Hindlimb muscle (tissue), 1 donor: Measurements from ENCODE around the gene FAM161B. TPM values are rescaled to one million over a fixed set of nuclear protein-coding genes. Genes with fewer than 3 reads are reported as not detected.
"Not testable (repeated sequence)": the region's sequence is repeated elsewhere in the genome, so short reads cannot be mapped to it uniquely, and the experiment has no call there.

Experiments
- DNase-seq: peaks from one replicate; pipeline ENCODE4 v3.0.0-alpha.2; 2013
- polyA plus RNA-seq: library from polyadenylated mRNA; unstranded; fragments of 120-200 nt; gene quantifications from one replicate; pipeline ENCODE4 v1.2.1, GENCODE V29; 2013; ENCODE audit not compliant: insufficient read length

The FAM161B gene
- polyA plus RNA-seq, 1 donor: 11.1 TPM

DNA sequence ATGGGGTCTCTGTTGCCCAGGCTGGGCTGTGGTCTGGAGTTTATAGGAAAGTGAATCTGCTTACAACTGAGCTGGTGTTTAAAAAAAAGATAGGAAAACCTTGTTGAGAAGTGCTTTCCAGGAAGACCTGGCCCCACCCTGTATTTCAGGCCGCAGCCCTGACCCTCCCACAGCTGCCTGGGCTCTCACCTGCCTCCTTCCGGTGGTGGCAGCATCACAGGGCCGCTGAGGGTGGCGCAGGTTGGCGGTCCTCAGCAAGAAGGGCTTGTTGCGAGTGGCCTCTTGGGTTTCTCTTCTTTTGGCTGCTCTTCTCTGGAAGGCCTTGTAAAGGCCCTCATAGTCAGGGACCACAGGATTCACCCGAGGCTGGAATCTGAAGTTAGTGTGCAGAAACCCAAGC, 7.7 kb downstream of the FAM161B start:
- no peak for DNase-seq

DNA sequence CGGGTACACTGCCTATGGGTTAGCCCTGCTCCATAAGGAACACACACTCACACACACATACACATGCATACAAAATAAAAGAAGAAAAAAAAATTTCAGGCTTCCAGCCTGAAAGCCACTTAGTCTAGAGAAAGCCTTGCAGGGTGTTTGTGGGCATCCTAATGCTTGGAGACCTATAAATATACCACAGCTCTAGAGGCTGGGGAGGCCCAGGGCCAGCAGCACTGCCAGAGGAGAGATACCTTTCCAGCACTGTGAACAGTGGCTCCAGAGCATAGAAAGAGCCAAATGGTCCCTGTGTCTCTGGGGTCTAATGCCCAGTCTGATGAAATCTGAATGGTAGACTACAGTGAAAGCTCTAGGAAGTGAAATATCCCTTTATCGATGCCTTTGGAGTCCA, 12.9 kb downstream of the FAM161B start:
- DNase-seq: no peak

DNA sequence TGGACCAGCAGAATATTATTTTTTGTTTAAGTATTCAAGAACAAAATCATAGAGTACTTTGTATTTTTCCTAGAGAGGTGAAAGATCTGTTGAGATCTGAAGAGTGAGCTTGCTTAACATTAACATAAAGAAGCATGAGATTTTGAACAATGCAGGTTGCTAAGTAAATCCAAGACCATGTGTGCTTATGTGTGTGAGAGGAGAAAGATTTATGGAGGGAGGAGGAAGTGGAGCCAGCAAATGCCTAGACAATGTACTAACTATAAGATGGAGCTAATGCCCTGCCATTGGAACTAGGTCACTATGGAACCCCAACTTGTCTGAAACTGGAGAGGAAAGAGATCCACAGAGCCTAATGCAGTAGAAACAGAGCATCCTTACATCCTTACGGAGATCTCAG, 13.3 kb downstream of the FAM161B start:
- no peak for DNase-seq

DNA sequence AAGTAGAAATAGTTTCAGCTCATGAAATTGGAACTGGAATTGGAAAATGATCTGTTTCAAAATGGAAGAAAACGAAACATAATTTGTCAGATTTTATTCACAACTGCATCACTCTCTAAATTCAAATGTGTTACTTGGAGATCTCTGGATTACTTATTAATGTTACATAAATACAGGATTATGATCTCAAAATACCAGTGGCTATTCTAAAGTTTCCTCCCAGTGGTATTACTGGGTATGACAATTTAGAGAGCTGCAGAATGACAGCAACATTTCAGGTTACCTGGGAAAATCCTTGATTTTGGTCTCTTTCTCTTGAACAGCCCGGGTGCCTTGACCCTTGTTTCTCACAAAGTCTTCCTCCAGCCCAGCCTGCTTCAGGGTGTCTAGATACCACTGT, 14.2 kb downstream of the FAM161B start:
- no peak for DNase-seq

DNA sequence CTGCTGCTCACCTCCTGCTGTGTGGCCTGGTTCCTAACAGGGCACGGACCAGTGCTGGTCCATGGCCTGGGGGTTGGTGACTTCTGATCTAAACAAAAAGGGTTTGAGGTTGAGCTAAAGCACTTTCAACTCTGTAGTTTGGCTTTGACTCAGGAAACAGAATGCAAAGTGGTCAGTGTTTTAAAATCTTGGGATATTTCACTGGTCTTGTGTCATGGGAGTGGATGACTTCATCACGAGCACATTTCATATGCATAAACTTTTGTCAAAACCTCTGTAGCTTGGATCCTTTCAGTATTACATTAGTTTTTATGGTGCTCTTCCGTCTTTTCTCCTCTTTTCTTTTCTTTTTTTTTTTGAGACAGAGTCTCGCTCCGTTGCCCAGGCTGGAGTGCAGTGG, 25.6 kb downstream of the FAM161B start:
- DNase-seq: no peak

DNA sequence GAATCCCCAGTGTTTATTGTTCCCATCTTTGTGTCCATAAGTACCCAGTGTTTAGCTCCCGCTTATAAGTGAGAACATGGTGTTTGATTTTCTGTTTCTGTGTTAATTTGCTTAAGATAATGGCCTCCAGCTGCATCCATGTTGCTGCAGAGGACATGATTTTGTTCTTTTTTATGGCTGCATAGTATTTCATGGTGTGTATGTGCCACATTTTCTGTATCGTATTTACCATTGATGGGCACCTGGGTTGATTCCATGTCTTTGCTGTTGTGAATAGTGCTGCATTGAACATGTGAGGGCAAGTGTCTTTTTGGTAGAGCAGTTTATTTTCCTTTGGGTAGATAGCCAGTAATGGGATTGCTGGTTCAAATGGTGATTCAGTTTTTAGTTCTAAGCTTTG, 30.4 kb downstream of the FAM161B start:
- DNase-seq: not testable (repeated sequence)

DNA sequence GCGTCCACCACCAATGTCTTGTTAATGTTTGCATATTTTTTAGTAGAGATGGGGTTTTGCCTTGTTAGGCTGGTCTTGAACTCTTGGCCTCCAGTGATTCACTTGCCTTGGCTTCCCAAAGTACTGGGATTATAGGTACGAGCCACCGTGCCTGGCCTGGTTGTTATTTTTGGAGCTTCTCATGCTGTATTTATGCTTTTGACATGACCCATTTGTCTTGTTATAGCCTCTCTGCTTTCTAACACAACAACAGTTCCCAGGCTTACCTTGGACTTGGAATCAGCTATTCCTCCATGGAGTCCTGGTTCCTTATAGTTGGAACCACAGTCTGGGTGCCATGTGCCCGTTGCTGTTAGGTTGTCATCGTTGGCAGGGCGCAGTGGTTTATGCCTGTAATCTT, 33.6 kb downstream of the FAM161B start:
- DNase-seq: no peak

DNA sequence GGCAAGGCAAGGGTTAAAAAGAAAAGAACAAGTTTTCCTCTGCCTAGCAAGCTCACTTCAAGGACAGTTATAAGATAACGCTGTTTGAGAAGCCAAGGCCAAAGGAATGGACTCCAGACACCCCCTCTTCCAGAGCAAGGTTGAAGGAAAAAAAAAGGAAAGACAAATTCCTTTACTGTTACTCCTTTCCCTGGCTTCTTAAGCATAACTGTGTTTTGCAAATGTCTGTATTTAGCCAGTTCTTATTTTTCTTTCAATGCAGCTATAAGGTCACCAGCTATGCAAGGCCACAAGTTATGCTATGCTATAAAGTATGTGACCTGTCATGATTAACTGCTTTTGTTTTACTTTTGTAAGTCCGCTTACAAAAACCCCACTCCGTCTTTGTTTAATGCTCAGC, 36.6 kb downstream of the FAM161B start:
- DNase-seq: no peak

DNA sequence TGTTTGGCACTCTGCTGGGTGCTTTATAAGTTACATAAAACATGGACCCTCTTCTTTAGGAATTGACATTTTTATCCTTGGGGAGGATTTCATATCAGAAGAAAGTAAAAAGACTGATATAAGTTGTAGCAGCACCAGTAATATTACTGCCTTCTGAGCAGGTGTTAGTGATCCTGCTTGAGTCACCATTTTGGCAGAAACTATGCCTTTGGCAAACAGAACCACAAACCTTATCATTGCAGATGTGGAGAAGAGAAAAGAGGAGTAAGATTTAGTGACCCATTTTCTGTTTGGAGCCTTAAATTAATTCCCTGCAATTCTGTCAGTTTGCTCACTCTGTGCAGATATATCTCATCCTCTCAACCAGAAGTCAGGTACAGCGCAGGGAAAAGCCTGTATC, 40.2 kb downstream of the FAM161B start:
- DNase-seq: no peak

DNA sequence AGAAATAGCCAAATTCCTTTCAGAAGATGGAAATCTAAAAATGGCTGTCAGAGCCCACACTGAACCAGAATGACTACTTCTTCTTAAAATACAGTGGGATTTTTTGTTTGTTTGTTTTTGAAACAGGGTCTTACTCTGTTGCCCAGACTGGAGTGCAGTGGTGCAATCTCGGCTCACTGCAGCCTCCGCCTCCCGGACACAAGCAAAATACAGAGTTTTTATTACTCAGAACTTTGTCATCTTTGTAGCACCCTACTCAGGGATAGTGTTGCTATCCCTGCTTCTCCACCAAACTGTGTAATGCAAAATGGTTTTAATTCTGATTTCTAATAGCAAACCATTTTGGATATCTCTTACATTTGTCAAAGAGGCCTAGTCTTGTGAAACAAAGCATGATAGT, 46.9 kb downstream of the FAM161B start:
- DNase-seq: no peak

DNA sequence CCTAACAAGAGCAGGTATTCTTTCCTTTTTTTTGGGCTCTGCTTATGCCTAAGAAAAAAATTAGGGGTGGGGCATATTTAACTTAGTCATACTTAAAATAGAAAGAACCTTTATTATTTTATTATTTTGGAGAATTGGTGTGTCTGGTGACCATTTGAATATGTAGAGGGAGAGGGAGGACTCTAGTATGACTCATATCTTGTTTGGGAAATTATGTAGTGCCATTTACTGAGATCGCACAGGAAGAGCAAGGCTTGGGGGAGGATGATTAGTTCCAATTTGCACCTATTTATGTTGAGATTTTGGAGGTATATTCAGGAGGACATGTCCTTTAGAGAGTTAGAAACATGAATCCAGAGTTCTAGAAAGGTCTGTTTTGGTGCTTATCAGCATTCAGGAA, 53.4 kb downstream of the FAM161B start:
- DNase-seq: no peak

DNA sequence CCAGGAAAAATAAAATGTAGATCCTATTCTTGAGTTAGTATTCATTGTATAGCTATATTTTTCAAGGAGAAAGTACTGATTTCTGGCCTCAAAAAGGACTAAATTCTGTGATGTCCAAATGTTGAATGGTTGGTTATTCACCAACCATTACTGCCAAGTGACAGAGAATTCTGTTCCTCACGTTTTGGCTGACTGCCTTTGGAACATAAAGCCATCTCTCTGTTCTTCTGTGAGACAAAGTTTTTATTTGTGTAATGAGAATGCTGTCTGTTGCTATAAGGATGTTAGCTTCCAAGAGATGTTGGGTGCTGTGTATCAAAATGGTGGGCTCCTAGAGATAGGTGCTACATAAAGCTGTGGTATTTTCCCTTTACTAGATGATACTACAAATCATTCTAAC, 54.0 kb downstream of the FAM161B start:
- no peak for DNase-seq

DNA sequence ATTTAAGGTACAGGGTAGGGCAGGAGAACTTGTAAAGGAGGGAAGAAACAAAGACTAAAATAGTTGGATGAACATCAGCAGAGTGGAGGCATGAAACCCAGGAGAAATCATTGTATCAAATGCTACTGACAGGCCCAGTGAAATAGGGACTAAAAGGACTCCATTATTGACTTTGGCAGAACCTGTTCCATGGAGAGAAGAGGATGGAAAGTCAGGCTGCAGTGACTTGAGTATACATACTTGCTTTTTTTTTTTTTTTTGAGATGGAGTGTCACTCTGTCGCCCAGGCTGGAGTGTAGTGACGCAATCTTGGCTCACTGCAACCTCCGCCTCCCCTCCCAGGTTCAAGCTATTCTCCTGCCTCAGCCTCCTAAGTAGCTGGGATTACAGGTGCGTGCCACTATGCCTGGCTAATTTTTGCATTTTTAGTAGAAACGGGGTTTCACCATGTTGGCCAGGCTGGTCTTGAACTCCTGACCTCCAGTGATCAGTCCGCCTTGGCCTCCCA, 55.7 kb downstream of the FAM161B start:
- DNase-seq: not testable (repeated sequence)

DNA sequence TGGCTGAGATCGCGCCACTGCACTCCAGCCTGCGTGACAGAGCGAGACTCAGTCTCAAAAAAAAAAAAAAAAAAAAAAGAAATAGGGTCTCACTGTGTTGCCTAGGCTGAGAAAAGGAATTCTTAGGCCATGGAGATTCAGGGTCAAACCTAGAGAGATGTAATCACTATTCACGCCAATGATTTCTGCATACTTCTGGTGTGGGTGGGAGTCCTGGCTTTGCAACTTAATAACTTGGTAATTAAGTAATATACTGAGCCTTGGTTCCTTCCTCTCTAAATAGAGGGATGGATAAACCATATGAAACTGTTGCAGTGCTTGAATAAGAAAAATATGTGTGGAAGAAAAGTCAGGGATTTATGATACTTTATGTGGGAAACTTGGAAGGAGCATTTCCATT, 60.5 kb downstream of the FAM161B start:
- no peak for DNase-seq

DNA sequence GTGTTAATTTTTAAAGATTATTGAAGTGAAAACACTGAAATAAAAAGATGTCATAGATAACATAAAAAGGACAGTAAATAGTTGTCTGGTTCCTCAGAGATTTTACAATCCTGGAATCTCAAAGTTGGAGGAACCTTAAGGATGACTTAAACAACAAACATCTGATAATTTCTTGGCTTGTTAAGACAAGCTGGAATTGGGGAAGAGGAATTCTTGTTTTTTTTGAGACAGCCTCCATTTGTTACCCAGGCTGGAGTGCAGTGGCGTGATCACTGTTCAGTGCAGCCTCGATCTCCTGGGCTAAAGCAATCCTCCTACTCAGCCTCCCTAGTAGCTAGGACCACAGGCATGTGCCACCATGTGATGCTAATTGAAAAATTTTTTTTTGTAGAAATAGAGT, 60.9 kb downstream of the FAM161B start:
- DNase-seq: no peak

DNA sequence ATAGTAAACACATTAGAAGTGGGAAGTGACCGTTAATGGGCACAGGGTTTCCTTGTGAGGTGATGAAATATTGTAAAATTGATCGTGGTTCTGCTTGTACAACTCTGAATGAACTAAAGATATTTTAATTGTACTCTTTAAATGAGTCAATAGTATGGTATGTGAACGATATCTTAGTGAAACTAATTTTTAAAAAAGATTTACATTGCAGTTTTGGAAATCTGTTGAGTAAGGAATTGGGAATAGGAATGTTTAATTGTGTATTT, 61.5 kb downstream of the FAM161B start:
- DNase-seq: no peak

DNA sequence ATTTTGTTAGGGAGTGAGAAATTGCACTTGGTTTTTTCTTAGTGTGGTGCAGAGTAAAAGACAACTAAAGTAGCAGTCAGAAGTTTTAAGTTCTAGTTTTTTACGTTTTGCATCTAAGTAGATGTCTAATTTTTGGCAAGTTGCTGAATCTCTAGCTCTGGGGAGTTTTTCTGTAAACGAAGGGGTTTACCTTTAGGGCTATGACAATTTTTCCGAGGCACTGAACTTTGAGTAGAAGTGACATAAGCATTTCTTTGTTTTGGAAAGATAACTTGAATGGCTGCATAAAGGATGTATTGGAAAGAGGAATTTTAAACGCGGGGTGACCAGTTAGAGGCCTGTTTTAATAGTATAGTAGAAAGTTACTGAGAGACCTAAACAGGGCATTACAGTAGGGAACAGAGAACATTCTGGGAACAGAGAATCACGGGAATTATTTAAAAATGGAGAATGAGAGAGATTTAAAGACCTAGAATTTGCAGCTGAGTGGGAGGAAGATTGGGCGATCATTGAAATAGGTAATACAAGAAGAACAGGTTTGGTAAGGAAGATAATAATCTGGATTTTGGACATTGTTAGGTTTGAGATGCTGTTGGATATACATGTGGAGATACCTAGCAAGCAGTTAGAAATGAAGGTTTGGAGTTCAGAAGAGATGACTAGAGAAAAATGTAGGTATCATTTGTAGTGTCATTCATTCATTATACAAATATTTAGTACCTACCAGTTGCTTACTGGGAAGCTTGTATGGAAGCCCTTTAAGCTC, 62.0 kb downstream of the FAM161B start:
- no peak for DNase-seq

DNA sequence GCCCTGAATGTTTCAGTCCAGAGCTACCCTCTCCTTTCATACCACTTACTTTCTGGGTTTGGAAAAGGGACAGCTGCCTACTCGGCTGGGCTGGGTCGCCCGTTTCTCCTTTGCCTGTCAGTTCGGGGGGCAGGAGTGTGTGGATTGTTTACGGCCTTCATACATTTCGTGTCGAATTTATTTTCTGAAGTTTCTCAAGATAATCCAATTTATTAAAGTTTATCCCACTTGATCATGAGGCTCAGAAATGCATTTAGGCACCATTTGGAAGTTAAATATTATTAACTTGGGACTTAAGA, 62.6 kb downstream of the FAM161B start:
- DNase-seq: no peak

DNA sequence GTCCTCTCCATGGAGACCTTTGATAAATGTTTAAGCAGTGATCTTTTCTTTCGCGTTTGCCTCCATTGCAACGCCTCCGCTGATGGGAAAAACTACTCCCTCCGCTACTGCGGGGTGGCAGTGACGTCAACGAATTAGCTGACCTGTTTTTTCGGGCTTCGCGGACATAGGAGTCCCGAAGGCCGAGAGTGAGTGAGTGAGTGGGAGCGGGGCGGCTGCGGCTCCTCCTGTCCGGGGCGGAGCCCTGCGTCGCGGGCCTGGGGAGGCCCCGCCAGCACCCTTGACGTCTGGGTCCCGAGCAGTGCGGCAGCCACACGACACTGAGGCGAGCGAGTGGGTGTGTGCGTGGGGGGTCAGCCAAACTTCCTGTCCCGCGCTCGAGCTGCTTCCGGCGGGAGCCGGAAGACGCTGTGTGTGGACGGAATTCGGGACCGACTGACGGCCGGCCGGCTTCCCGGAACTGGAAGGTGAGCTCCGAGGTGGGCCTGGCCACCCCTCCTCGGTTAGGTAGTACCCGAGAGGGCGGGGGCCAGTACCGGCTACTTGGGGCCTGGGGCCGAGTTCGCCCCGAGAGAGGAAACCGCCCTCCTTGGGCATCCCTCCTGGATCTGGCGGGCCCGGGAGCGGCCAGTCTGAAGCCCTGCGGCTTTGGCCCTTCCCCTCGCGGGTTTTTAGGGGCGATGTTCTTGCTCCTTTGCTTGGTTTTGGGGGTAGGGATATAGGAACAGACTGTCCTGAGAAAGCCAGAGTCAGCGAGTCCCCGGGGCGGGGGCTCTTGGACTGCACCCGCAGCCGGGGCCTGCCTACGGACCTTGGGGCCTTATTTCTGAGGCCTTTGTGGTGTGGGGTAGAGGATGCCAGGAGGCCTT, 63.2 kb downstream of the FAM161B start, which contains the start of gene ZNF410:
ZNF410 (plus strand) TSS at position 411 of the 869 bp plus-strand sequence. CDS start 5,317 bp downstream, outside the sequence.
- peak; percentile 96 for DNase-seq

DNA sequence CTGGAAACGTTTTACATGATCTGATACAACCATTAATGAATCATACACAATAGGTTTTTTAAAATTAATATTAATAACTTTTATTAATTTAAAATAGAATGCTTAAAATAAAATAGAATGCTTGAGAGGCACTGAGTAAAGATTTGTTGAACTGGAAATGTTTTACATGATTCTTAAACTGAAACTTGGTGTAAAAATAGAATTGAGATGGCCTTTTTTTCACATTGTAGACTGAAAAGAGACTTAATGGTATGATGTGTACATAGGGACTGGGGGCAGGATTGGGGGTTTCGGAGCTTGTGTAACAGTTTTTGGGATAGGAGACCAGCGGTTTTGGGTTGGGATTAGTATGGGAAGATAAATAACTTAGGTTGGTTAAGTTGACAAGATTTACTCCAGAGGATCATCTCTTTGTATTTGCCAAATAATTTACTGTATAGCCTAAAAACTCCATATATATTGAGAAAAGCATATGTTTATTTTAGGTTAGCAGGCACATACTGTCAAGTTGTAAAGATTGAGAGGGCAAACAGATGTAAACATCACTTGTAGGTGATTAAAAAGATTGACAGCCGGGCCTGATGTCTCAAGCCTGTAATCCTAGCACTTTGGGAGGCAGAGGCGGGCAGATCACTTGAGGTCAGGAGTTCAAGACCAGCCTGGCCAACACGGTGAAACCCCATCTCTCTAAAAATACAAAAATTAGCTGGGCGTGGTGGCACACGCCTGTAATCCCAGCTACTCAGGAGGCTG, 65.3 kb downstream of the FAM161B start:
- DNase-seq: no peak
